Colonic mucosa (tissue), 4 donors: ENCODE measurements around the gene SMC5. TPM values are rescaled to one million over a fixed set of nuclear protein-coding genes. Genes with fewer than 3 reads are reported as not detected.

Experiments used
- DNase-seq: peaks from one replicate; pipeline ENCODE4 v3.0.0-alpha.2; 2020
- H3K27ac ChIP-seq: fragments of 200-600 bp; one replicate; pipeline ENCODE4 v1.8.0; 2021
- H3K27me3 ChIP-seq: fragments of 200-600 bp; one replicate; pipeline ENCODE4 v1.8.0; 2021
- H3K36me3 ChIP-seq: fragments of 200-600 bp; one replicate; pipeline ENCODE4 v1.8.0; 2021
- H3K4me1 ChIP-seq: fragments of 200-600 bp; one replicate; pipeline ENCODE4 v1.8.0; 2021; ENCODE audit warnings: mild to moderate bottlenecking
- H3K4me3 ChIP-seq: fragments of 200-600 bp; one replicate; pipeline ENCODE4 v1.8.0; 2021
- H3K9ac ChIP-seq, 2 donors: one replicate each; pipeline ENCODE4 v1.7.0; 2013; ENCODE audit warnings: control low read depth in 2 of 2, low read depth in 2 of 2, low read length in 2 of 2
- H3K9me3 ChIP-seq: fragments of 200-600 bp; one replicate; pipeline ENCODE4 v1.8.0; 2021
- intact Hi-C: fragments of 100-400 bp; cut with DNase I; formaldehyde crosslinking; loops from one replicate; pipeline ENCODE4 v1.14.1; 2022
- total RNA-seq, 2 donors: library from RNA; stranded (reverse); fragmentation: NEBNext Ultra II Directional in 1 of 2; extraction: Animal tissue kit (Norgen Biotek cat#: 25700) in 1 of 2; gene quantifications; one replicate each; pipeline ENCODE4 v1.2.1, GENCODE V29; 2021
- TF ChIP-seq, protein P1 (sequence below): fragments of 200-600 bp; IDR thresholded peaks from one replicate; pipeline ENCODE4 v1.8.0; 2022; ENCODE audit warnings: antibody characterized with exemption, mild to moderate bottlenecking
- donor health status: healthy.
- donor health status: DM: no; HTN: no; CAD: no.
- donor health status: DM: no; HTN: no; CAD: no.

SMC5 gene
- total RNA-seq, 2 donors from 2014 or later = 31.4 to 35.9 TPM

DNA sequence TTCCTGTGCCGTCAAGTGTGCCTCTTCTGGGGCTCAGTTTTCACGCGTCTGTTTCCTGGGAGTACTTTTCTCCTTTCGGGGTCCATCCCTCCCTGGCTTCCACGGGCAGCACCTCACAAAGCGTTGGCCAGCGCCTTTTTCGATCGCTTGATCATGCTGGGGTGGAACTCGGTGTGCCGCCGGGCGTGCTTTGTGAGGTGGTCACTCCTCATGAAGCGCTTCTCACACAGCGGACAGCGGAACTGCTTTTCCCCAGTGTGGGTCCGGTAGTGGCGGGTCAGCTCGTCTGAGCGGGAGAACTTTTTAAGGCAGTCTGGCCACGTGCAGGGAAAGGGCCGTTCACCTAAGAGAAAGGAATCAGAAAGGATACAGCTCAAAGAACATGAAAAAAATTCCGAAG lies 128.9 kb downstream of the SMC5 start:
- no peaks in the 10 kb centered on the region for H3K9me3 ChIP-seq
- H3K4me3 ChIP-seq = no peak overlapping the region
- no peak overlapping the region for H3K9ac ChIP-seq
- no peak for DNase-seq
- TF ChIP-seq, protein P1, sequence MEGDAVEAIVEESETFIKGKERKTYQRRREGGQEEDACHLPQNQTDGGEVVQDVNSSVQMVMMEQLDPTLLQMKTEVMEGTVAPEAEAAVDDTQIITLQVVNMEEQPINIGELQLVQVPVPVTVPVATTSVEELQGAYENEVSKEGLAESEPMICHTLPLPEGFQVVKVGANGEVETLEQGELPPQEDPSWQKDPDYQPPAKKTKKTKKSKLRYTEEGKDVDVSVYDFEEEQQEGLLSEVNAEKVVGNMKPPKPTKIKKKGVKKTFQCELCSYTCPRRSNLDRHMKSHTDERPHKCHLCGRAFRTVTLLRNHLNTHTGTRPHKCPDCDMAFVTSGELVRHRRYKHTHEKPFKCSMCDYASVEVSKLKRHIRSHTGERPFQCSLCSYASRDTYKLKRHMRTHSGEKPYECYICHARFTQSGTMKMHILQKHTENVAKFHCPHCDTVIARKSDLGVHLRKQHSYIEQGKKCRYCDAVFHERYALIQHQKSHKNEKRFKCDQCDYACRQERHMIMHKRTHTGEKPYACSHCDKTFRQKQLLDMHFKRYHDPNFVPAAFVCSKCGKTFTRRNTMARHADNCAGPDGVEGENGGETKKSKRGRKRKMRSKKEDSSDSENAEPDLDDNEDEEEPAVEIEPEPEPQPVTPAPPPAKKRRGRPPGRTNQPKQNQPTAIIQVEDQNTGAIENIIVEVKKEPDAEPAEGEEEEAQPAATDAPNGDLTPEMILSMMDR = no peak
- H3K27ac ChIP-seq = no peak overlapping the region
- intact Hi-C loops = no loop called here
- H3K4me1 ChIP-seq = peaks cover 4% of the 10 kb centered on the region
- H3K36me3 ChIP-seq = no peaks in the 10 kb centered on the region
- H3K27me3 ChIP-seq = no peaks in the 10 kb centered on the region

DNA sequence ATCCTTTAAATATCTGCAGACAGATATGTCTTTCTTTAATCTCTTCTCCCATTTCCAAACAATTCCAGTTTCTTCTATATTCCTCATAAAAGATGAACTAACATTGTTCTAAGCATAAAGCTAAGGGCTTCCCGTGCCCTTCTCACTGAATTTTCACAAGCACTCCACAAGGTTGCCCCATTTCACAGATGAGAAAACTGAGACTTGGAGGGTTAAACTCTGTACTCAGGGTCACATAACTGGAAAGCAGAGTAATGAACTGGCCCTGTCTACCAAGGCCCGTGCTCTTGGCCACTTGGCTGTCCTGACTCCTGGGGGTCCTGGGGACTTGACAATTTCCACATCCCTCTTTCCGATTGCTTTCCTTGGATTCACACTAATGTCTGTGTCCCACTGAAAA lies 130.4 kb downstream of the SMC5 start:
- Histone ChIP-seq H3K4me3 (no peak overlapping the region), H3K9ac (no peak overlapping the region), H3K27me3 (no peaks in the 10 kb centered on the region), H3K4me1 (peaks cover 7% of the 10 kb centered on the region), H3K9me3 (no peaks in the 10 kb centered on the region), H3K36me3 (no peaks in the 10 kb centered on the region), H3K27ac (no peak overlapping the region)
- DNase-seq = no peak
- TF ChIP-seq, protein P1 = no peak
- intact Hi-C loops = no loop called here

DNA sequence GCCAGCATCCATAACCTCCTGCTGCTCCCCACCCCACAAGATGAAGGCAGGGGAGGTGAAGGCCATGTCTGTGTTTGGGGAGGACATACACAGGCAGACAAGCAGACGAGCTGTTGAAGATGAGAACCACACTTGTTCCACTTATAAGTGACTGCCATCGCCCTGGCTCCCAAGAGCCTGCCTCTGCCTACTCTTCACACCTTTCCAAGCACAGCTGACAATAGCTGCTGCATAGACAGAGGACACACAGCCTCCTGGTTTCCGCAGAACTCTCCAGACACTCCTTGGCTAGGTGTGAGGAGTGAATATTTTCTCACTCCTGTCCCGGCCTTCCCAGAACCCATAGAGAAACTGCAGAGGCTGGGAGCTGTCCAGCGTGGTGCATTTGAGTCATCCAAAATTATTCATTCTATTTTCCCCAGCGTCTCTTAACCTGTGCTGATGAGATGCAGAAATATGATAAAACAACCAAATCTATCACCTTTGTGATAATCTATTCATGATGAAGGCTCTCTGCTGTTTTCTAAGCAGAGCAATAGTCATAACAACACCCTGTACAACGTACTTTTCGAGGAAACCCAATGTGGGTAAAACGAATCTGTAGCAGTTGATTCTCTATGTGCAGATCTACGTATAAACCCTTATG lies 131.0 kb downstream of the SMC5 start:
- intact Hi-C loops = no loop called here
- Histone ChIP-seq H3K4me3 (no peak overlapping the region), H3K9ac (no peak overlapping the region), H3K27ac (no peak overlapping the region), H3K4me1 (peaks cover 7% of the 10 kb centered on the region), H3K9me3 (no peaks in the 10 kb centered on the region), H3K36me3 (no peaks in the 10 kb centered on the region), H3K27me3 (no peaks in the 10 kb centered on the region)
- TF ChIP-seq, protein P1 = no peak
- no peak for DNase-seq

DNA sequence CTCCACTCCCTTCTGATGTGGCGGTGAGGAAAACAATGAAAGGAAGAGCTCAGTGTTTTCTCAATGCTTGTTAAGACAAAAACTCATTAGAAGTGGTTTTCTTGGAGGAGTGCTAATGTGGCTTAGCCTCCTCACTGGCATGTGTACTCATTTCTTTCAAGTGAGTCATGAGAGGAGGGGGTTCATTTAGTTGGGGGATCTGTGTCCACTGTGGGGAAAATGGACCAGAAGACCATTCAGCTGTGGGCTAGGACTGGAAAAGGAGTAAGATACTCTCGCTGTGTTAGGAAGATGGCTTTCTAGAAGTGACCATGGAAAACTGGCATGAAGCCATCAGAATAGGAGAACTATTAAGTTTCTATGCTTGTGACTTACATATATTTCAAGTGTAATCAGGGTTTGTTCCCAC lies 132.2 kb downstream of the SMC5 start:
- Histone ChIP-seq H3K4me1 (peaks cover 7% of the 10 kb centered on the region), H3K9ac (no peak overlapping the region), H3K4me3 (no peak overlapping the region), H3K36me3 (no peaks in the 10 kb centered on the region), H3K27me3 (no peaks in the 10 kb centered on the region), H3K27ac (no peak overlapping the region), H3K9me3 (no peaks in the 10 kb centered on the region)
- TF ChIP-seq, protein P1 = no peak
- DNase-seq = no peak
- intact Hi-C loops = no loop called here

DNA sequence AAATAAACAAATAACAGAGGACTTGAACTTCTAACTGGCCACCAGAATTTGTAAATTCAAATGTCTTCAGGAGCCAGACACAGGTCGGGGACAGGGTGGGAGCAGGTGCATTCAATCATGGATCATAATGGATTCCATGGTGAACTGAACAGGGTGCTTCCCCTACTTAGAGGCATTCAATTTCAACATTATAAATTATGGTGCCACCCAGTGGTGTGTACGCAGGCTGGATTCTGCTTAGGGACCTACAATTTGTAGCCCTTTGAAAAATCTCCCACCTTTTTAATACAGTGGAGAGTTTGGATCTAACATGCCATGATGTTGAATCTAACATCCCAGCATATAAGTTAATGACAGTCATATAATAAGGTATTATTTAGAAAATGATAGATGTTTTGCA lies 133.4 kb downstream of the SMC5 start:
- Histone ChIP-seq H3K27ac (no peak overlapping the region), H3K36me3 (no peaks in the 10 kb centered on the region), H3K4me1 (peaks cover 11% of the 10 kb centered on the region), H3K27me3 (no peaks in the 10 kb centered on the region), H3K9ac (peak overlapping the region in 1 of 2 donors; percentile 57), H3K9me3 (no peaks in the 10 kb centered on the region), H3K4me3 (no peak overlapping the region)
- intact Hi-C loops = no loop called here
- DNase-seq = no peak
- TF ChIP-seq, protein P1 = no peak
